DOHH2 (cell line): ENCODE data around the gene TXLNB.

Source experiments
- CTCF ChIP-seq: fragments of 200-600 bp; sonication (generic); IDR thresholded peaks from one replicate; pipeline ENCODE4 v1.5.1; 2014; ENCODE audit warnings: antibody characterized with exemption, mild to moderate bottlenecking, low read depth, low read length; ENCODE audit not compliant: poor library complexity, severe bottlenecking
- EZH2phosphoT487 ChIP-seq: fragments of 200-600 bp; sonication (generic); IDR thresholded peaks from 2 replicates; pipeline ENCODE4 v1.6.1; 2017; ENCODE audit warnings: borderline replicate concordance, mild to moderate bottlenecking, antibody characterized with exemption, low read length, moderate library complexity, mixed read lengths

GRCh38 chr6:139303185-139303584 lies 11.4 kb upstream of the TXLNB start:
- TF ChIP-seq CTCF: no peak
- no peak for TF ChIP-seq EZH2phosphoT487
